Camera-type eye (tissue), 1 donor: ENCODE measurements around the gene SLITRK4. TPM values are rescaled to one million over a fixed set of nuclear protein-coding genes. Genes with fewer than 3 reads are reported as not detected.

Source experiments
- total RNA-seq: library from RNA; depleted of rRNA; stranded (reverse); fragments of >200 nt; gene quantifications from one replicate; pipeline ENCODE4 v1.2.3, GENCODE V29; 2014

Gene SLITRK4, protein sequence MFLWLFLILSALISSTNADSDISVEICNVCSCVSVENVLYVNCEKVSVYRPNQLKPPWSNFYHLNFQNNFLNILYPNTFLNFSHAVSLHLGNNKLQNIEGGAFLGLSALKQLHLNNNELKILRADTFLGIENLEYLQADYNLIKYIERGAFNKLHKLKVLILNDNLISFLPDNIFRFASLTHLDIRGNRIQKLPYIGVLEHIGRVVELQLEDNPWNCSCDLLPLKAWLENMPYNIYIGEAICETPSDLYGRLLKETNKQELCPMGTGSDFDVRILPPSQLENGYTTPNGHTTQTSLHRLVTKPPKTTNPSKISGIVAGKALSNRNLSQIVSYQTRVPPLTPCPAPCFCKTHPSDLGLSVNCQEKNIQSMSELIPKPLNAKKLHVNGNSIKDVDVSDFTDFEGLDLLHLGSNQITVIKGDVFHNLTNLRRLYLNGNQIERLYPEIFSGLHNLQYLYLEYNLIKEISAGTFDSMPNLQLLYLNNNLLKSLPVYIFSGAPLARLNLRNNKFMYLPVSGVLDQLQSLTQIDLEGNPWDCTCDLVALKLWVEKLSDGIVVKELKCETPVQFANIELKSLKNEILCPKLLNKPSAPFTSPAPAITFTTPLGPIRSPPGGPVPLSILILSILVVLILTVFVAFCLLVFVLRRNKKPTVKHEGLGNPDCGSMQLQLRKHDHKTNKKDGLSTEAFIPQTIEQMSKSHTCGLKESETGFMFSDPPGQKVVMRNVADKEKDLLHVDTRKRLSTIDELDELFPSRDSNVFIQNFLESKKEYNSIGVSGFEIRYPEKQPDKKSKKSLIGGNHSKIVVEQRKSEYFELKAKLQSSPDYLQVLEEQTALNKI
- total RNA-seq, result 16.2 TPM

DNA sequence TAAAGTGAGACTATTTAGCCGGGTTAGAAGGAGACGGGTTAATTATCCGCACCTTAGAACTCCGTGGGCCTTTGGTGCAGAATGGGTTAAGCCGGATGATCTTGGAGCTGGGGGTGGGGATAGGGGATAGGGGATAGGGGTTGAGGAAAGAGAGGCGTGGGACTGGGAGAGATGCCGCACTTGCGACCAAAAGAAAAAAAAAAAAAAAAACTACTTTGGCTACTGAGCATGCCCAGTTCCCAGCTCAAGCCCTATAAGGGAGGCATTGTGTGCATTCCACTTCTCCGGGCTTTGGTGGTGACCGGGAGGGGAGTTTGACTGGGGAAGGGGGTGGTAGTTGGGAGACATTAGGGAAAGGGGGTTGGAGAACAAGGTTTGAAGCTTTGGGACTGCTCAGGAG lies at the start of gene SLITRK4:
Gene SLITRK4 (minus strand): TSS at position 187 of the 400 bp plus-strand sequence. CDS start 4,993 bp downstream, outside the sequence.

Other genes with a start within 250 kb of the SLITRK4 start
- not detected for gene SPANXN3, start 118.6 kb downstream of the SLITRK4 start, total RNA-seq
- not detected for gene SPANXN2, start 84.7 kb upstream of the SLITRK4 start, total RNA-seq
- gene UBE2NL, start 248.0 kb upstream of the SLITRK4 start, total RNA-seq, result not detected